Endothelial cell of umbilical vein (primary cell): Measurements from ENCODE around the gene CSNK1E. TPM values are rescaled to one million over a fixed set of nuclear protein-coding genes. Genes with fewer than 3 reads are reported as not detected.

ENCODE experiments used
- BruUV-seq: library from RNA; stranded (reverse); fragments of 400-500 nt; replicated peaks from 2 replicates; lab custom pipeline; 2021; lab: Mats Ljungman, UMichigan
- CTCF ChIA-PET: fragments of 300-600, 350-600 bp; sonication (Branson Sonifier 250); formaldehyde crosslinking; loops from one replicate; lab custom pipeline; 2021; ENCODE audit warnings: antibody characterized with exemption, inconsistent platforms; lab: Charles Lee
- POLR2A ChIA-PET: fragments of 300-600, 350-600 bp; sonication (Branson Sonifier 250); formaldehyde crosslinking; loops from one replicate; lab custom pipeline; 2021; ENCODE audit warnings: antibody characterized with exemption, inconsistent platforms; lab: Charles Lee
- DNase-seq: peaks from one replicate; pipeline ENCODE4 v3.0.0-alpha.2; 2011; ENCODE audit warnings: low read depth, low spot score
- FAIRE-seq: peaks from 2 replicates; lab custom pipeline; 2011; peaks lifted over from hg19 to GRCh38; lab: Jason Lieb, UNC
- H2AFZ ChIP-seq: 2 replicates; pipeline ENCODE4 v1.6.0; 2012; ENCODE audit warnings: low read depth, low read length, control low read depth, inconsistent platforms
- H3K27ac ChIP-seq: 2 replicates; pipeline ENCODE4 v1.5.1; 2011; ENCODE audit warnings: low read depth, mild to moderate bottlenecking, control low read depth, low read length, moderate library complexity; ENCODE audit not compliant: insufficient read depth
- H3K27me3 ChIP-seq, 2 experiments: 2 replicates each; pipeline versions ENCODE4 v1.6.0 to v1.6.1; 2011; ENCODE audit warnings: low read length in 2 of 2, mixed read lengths in 1 of 2; ENCODE audit not compliant: control insufficient read depth in 2 of 2, insufficient read depth in 2 of 2
- H3K36me3 ChIP-seq, 2 experiments: 2 replicates in 1 of 2; 3 replicates in 1 of 2; pipeline ENCODE4 v1.5.1; 2011; ENCODE audit warnings: low read length in 2 of 2, mild to moderate bottlenecking in 1 of 2, moderate library complexity in 1 of 2; ENCODE audit not compliant: control insufficient read depth in 2 of 2, insufficient read depth in 2 of 2; ENCODE audit errors: extremely low read depth in 1 of 2
- H3K4me1 ChIP-seq: 3 replicates; pipeline ENCODE4 v1.5.1; 2011; ENCODE audit warnings: mild to moderate bottlenecking, low read length; ENCODE audit not compliant: control insufficient read depth, insufficient read depth; ENCODE audit errors: extremely low read depth
- H3K4me2 ChIP-seq: 2 replicates; pipeline ENCODE4 v1.6.1; 2011; ENCODE audit warnings: low read length, control low read depth, mixed read lengths; ENCODE audit not compliant: insufficient read depth
- H3K4me3 ChIP-seq, 3 experiments: fragments of 200-600 bp in 1 of 3; sonication (generic), shearing (Covaris generic) in 1 of 3; replicated peaks in 1 of 3; 2 replicates each; pipeline ENCODE4 v1.5.1; 2011 to 2016; ENCODE audit warnings: control low read depth in 3 of 3, low read length in 3 of 3, mild to moderate bottlenecking in 2 of 3, inconsistent platforms in 1 of 3, low read depth in 1 of 3, moderate library complexity in 1 of 3; ENCODE audit not compliant: insufficient read depth in 1 of 3
- H3K79me2 ChIP-seq: 2 replicates; pipeline ENCODE4 v1.6.0; 2012; ENCODE audit warnings: low read length, inconsistent platforms; ENCODE audit not compliant: control insufficient read depth, insufficient read depth
- H3K9ac ChIP-seq: replicated peaks from 2 replicates; pipeline ENCODE3; 2011; ENCODE audit warnings: low read length, control low read depth; ENCODE audit not compliant: insufficient read depth; ENCODE audit errors: extremely low read depth
- H3K9me1 ChIP-seq: replicated peaks from 3 replicates; pipeline ENCODE4 v1.6.0; 2011; ENCODE audit warnings: mild to moderate bottlenecking, low read length; ENCODE audit not compliant: control insufficient read depth, insufficient read depth; ENCODE audit errors: extremely low read depth
- H3K9me3 ChIP-seq: replicated peaks from 2 replicates; pipeline ENCODE4 v1.5.1; 2012; ENCODE audit warnings: low read length, inconsistent platforms; ENCODE audit not compliant: control insufficient read depth, insufficient read depth
- H4K20me1 ChIP-seq: replicated peaks from 2 replicates; pipeline ENCODE3; 2011; ENCODE audit warnings: mild to moderate bottlenecking, low read length; ENCODE audit not compliant: control insufficient read depth, insufficient read depth; ENCODE audit errors: extremely low read depth
- EZH2 ChIP-seq: IDR thresholded peaks from 2 replicates; pipeline ENCODE4 v1.6.1; 2012; ENCODE audit warnings: borderline replicate concordance, low read depth, mild to moderate bottlenecking, moderate library complexity, low read length, inconsistent platforms; ENCODE audit not compliant: severe bottlenecking
- FOS ChIP-seq: IDR thresholded peaks from 2 replicates; pipeline ENCODE4 v1.6.1; 2011; ENCODE audit warnings: mild to moderate bottlenecking, low read length, moderate library complexity, borderline replicate concordance; ENCODE audit not compliant: insufficient read depth
- GATA2 ChIP-seq: IDR thresholded peaks from 2 replicates; pipeline ENCODE4 v1.7.0; 2011; ENCODE audit warnings: low read depth, mild to moderate bottlenecking, moderate library complexity, mixed read lengths, low read length; ENCODE audit not compliant: insufficient read length, insufficient read depth
- JUN ChIP-seq: IDR thresholded peaks from 2 replicates; pipeline ENCODE4 v1.6.1; 2011; ENCODE audit warnings: borderline replicate concordance, low read depth; ENCODE audit not compliant: insufficient read length, insufficient read depth
- MYC ChIP-seq: IDR thresholded peaks from one replicate; pipeline ENCODE4 v1.6.1; 2011; ENCODE audit warnings: mild to moderate bottlenecking, low read depth, low read length
- POLR2A ChIP-seq: IDR thresholded peaks from 2 replicates; pipeline ENCODE4 v1.6.1; 2012; ENCODE audit warnings: low read depth, mild to moderate bottlenecking, control low read depth, low read length
- POLR2AphosphoS5 ChIP-seq: IDR thresholded peaks from 2 replicates; pipeline ENCODE4 v1.6.1; 2012; ENCODE audit warnings: low read depth, mild to moderate bottlenecking, control low read depth, low read length, moderate library complexity; ENCODE audit not compliant: insufficient read depth
- dilution Hi-C: fragments of 300-500 bp; cut with MboI; formaldehyde crosslinking; loops from one replicate; pipeline ENCODE4 v1.15.0; 2019; ENCODE audit warnings: low sequenced_read_pairs; ENCODE audit not compliant: extremely low pct_ligation_motif_present
- intact Hi-C: fragments of 100-400 bp; cut with micrococcal nuclease; formaldehyde crosslinking; loops from one replicate; pipeline ENCODE4 v1.10.0; 2022
- polyA plus RNA-seq, 4 experiments: library from polyadenylated mRNA; depleted of rRNA in 3 of 4; stranded (reverse) in 3 of 4; unstranded in 1 of 4; fragments of >200 nt; gene quantifications; 2 replicates each; pipeline versions ENCODE4 v1.2.1 to v1.2.3, GENCODE V29; 2011 to 2012; ENCODE audit warnings: missing spikeins in 1 of 4
- total RNA-seq: library from RNA; stranded (reverse); gene quantifications from 2 replicates; pipeline ENCODE4 v1.2.3, GENCODE V29; 2021
- TF ChIP-seq, protein P1 (sequence below): IDR thresholded peaks from 2 replicates; pipeline ENCODE4 v1.6.1; 2011; ENCODE audit not compliant: insufficient read depth, insufficient read length
- TF ChIP-seq, protein P2 (sequence below), 2 donors: IDR thresholded peaks; 1 replicate in 1 of 2; 2 replicates in 1 of 2; pipeline ENCODE4 v1.5.1; 2011; ENCODE audit warnings: low read length in 2 of 2, mild to moderate bottlenecking in 2 of 2, moderate library complexity in 2 of 2, control low read depth in 1 of 2, inconsistent platforms in 1 of 2, low read depth in 1 of 2; ENCODE audit not compliant: insufficient read depth in 1 of 2; ENCODE audit errors: extremely low read depth in 1 of 2

Gene CSNK1E
- total and polyA plus RNA-seq, 2 donors (not counting 3 experiments of a cell fraction or from before 2014, with no cell fraction given) = 259 to 262 TPM

DNA sequence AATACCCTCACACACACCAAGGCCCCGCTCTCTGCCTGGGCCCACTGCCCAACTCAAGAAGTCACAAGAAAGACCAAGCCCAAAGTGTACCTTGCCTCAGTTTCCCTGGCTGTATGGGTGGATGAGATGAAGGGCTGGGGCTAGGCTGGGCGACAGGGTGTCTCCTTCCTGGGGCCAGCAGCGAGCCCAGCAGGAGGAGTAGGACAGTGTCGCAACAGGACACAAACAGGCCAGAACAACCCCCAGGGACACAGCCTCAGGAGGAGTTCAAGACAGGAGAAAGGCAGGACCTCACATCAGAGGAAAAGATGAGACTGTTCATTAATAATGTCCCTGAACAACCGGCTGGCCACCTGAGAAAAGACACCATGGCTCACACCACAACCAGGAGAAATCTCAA is 13.3 kb downstream of the CSNK1E start:
- FAIRE-seq (no peak), DNase-seq (no peak)
- Histone ChIP-seq H3K79me2 (peaks cover 72% of the 10 kb centered on the region), H3K4me1 (peaks cover 14% of the 10 kb centered on the region), H3K9me1 (no peaks in the 10 kb centered on the region), H3K4me3 (no peak overlapping the region), H3K9ac (no peak overlapping the region), H4K20me1 (peaks cover 3% of the 10 kb centered on the region), H3K9me3 (no peaks in the 10 kb centered on the region), H2AFZ (no peak overlapping the region), H3K36me3 (peaks cover 15 to 48% of the 10 kb centered on the region in 2 experiments), H3K4me2 (no peak overlapping the region), H3K27ac (no peak overlapping the region), H3K27me3 (no peaks in the 10 kb centered on the region)
- TF ChIP-seq FOS = no peak
- no peak for TF ChIP-seq MYC
- TF ChIP-seq JUN = no peak
- no peak for TF ChIP-seq EZH2
- no peak for TF ChIP-seq POLR2AphosphoS5
- TF ChIP-seq POLR2A = no peak
- TF ChIP-seq, protein P1, sequence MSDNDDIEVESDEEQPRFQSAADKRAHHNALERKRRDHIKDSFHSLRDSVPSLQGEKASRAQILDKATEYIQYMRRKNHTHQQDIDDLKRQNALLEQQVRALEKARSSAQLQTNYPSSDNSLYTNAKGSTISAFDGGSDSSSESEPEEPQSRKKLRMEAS = no peak
- TF ChIP-seq, protein P2, sequence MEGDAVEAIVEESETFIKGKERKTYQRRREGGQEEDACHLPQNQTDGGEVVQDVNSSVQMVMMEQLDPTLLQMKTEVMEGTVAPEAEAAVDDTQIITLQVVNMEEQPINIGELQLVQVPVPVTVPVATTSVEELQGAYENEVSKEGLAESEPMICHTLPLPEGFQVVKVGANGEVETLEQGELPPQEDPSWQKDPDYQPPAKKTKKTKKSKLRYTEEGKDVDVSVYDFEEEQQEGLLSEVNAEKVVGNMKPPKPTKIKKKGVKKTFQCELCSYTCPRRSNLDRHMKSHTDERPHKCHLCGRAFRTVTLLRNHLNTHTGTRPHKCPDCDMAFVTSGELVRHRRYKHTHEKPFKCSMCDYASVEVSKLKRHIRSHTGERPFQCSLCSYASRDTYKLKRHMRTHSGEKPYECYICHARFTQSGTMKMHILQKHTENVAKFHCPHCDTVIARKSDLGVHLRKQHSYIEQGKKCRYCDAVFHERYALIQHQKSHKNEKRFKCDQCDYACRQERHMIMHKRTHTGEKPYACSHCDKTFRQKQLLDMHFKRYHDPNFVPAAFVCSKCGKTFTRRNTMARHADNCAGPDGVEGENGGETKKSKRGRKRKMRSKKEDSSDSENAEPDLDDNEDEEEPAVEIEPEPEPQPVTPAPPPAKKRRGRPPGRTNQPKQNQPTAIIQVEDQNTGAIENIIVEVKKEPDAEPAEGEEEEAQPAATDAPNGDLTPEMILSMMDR (IDR thresholded peaks at IDR 0.05; ENCODE audit: extremely low read depth in 1 of 2, insufficient read depth in 1 of 2, low read depth in 1 of 2, low read length in 2 of 2) = no peak
- TF ChIP-seq GATA2 = no peak
- CTCF ChIA-PET = no interaction called here
- POLR2A ChIA-PET = no interaction called here
- BruUV-seq = no TSS peak
- dilution Hi-C loops (no loop called here), intact Hi-C loops (loop anchor here (10.0 kb wide), 1 partner anchor 249 kb away; the partner anchor contains the start of gene PICK1)
